CD4-positive, alpha-beta T cell treated with Interleukin-10 for 1 hour (primary cell): ENCODE measurements around the gene CEP126.
"Not testable (repeated sequence)": the region's sequence is repeated elsewhere in the genome, so short reads cannot be mapped to it uniquely, and the experiment has no call there.

Source experiments
- DNase-seq: peaks from one replicate; pipeline ENCODE4 v3.0.0-alpha.2; 2020

The CEP126 gene

GRCh38 chr11:101929294-101929915 lies 14.6 kb downstream of the CEP126 start:
- no peak for DNase-seq

- no peak for DNase-seq
Observed at GRCh38 chr11:101931692-101932091, 16.9 kb downstream of the CEP126 start.

GRCh38 chr11:101940901-101941520 lies 26.2 kb downstream of the CEP126 start:
- no peak for DNase-seq

GRCh38 chr11:101944923-101945322 lies 30.1 kb downstream of the CEP126 start:
- DNase-seq = no peak

GRCh38 chr11:101945448-101945847 lies 30.6 kb downstream of the CEP126 start:
- no peak for DNase-seq

GRCh38 chr11:101949680-101950220 lies 34.9 kb downstream of the CEP126 start:
- no peak for DNase-seq

DNA sequence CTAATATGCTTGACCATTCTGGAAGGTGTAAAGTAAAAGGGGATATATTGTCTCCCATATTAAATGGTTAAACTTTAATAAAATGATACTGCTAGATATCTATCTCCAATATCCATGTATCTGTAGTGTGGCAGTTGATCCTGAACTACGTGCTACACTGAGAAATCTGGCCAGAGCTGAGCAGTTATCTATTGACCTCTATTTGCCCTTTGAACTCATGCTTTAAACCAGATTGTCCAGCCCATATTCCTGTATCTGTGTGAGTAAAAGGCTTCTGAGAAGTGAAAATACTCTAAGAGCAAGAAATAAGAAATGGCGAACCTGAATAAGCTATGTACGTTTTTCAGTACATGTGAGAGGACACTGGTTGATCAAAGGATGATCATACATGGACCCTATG lies 40.5 kb downstream of the CEP126 start:
- no peak for DNase-seq

GRCh38 chr11:101955701-101956100 lies 40.9 kb downstream of the CEP126 start:
- DNase-seq = no peak

DNA sequence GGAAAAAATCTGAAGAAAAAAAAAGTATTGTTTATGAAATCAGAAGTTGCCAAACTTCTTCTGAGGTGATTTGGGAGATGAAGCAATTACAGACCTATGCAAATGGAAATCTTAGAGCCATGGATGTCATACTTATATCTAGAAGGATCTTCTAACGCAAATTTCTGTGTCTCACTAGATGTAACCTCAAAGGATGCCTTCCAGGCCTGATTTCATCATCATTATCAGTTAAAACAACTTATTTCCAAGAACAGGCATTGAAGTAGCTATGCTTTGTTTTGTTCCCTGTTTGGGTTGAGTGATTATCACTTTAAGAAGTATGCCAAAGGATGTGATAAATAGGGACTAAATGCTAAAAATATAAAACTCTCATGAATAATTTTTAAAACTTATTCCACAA lies 45.4 kb downstream of the CEP126 start:
- no peak for DNase-seq

DNA sequence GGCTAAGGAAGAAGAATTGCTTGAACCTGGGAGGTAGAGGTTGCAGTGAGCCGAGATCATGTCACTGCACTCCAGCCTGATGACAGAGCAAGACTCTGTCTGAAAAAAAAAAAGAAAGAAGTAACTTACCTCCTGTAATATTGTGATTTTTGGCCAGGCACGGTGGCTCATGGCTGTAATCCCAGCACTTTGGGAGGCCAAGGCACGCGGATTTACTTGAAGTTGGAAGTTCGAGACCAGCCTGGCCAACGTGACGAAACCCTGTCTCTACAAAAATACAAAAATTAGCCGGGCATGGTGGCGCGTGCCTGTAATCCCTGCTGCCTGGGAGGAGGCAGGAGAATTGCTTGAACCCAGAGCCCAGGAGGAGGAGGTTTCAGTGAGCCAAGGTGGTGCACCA lies 49.4 kb downstream of the CEP126 start:
- DNase-seq = not testable (repeated sequence)

DNA sequence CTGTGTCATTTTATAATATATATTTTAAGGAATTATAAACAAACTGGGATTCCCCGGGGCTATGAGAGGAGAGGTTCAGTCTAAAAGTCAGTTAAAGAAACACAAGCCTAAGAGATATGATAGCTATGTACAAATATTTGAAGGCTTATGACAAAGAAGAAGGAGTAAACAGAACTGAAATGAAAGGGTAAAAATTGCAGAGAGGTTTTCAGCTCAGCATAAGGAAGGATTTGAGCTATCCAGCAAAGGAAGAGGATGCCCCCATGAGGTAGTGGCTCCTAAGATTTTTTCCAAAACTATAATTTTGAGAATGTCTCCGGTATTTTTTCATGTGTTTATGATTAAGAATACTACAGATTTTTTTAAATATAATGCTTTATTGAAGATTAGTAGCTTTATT lies 59.4 kb downstream of the CEP126 start:
- no peak for DNase-seq

DNA sequence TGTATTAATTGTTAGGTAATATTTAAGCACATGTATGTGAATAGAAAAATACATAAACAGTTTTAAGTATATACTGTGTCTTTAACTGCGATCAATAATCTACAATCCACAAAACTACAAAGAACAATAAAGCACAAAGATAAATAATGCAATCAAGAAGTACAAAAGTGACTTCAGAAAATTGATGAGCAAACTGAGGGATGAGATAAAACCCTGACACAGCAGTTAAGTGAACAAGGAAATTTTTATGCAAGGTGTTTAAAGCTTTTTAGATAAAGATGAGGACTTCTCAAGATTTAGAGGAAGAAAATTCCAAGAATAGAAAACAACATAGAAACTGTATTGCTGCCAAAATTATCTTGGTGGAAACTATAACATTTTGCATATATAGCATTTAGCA lies 60.0 kb downstream of the CEP126 start:
- DNase-seq = no peak

DNA sequence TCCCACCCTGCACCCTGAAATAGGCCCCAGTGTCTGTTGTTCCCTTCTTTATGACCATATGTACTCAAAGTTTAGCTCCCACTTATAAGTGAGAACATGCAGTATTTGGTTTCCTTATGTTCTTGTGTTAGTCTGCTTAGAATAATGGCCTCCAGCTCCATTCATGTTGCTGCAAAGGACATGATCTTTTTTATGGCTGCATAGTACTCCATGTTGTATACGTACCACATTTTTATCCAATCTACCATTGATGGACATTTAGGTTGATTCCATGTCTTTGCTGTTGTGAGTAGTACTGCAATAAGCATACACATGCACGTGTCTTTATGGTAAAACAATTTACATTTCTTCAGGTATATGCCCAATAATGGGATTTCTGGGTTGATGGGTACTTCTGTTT lies 60.9 kb downstream of the CEP126 start:
- no peak for DNase-seq

DNA sequence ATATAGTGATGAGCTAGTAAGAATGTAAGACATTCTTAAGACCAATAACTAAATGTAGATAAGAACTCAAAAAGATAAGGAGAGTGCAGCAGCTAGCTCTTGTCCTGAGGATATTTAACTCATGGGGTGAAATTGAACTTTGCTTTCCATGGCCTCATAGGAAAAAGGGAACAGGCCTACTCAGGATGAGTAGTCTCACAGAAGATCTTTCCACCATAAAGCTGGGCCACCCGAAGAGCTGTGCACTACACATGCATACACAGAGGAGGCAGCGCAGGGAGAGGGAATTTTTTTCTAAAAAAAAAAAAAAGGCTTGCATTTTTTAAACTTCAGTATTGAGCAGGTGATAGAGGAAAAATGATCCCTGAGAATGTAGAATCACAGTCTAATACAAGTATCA lies 72.6 kb downstream of the CEP126 start:
- no peak for DNase-seq

GRCh38 chr11:101993172-101993571 lies 78.4 kb downstream of the CEP126 start:
- no peak for DNase-seq

DNA sequence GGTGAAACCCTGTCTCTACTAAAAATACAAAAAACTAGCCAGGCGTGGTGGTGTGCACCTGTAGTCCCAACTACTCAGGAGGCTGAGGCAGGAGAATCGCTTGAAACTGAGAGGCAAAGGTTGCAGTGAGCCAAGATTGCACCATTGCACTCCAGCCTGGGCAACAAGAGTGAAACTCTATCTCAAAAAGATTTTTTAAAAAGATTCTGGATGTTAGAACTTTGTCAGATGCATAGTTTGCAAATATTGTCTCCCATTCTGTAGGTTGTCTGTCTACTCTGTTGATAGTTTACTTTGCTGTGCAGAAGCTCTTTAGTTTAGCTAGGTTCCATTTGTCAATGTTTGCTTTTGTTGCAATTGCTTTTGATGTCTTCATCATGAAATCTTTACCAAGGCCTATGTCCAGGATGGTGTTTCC lies 79.3 kb downstream of the CEP126 start:
- not testable (repeated sequence) for DNase-seq

DNA sequence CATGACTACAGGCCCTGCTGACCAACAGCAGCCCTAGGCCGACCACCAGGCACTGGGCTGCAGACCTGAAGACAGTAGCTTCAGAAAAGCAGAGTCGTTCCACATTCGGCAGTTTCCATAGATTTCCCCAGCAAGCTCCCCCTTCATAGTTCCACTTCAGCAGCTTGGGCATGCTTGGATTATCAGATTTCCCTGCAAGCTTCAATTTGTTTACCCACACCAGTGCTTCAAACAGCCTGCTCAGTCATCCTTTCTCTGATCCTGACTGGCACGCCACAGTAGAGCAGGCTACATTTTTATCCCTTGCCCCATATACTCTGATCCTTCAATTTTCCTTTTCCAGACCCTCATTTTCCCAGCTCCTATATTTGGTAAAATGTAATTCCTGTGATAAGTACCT lies 81.3 kb downstream of the CEP126 start:
- no peak for DNase-seq

DNA sequence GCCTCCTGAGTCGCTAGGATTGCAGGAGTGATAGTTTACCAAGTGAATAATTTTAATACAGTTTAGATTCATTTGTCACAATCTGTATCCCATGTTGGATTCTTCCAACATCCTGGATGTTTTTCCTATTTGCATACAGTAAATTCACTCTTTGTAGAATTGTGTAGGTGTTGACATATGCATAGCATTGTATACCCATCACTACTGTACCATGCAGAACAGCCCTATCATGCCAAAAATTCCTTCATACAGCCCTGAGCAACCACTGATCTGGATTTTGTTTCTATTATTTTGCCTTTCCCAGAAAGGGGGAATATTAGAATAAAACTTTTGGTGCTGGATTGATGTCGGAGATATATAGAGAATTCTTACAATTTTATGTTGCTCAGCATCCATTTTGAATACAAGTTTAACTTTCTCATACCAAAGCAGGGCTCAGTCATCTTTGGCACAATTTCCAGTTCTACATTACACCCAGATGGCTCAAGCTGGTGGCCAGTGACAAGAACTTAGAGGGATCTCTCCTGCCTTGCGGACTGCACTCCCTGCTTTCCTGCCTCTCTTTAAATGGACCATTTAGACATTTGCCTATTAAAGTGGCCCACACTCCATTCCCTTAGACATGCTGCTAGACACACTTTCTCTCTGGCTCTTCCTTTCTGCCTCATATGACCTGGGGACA lies 87.0 kb downstream of the CEP126 start:
- no peak for DNase-seq

DNA sequence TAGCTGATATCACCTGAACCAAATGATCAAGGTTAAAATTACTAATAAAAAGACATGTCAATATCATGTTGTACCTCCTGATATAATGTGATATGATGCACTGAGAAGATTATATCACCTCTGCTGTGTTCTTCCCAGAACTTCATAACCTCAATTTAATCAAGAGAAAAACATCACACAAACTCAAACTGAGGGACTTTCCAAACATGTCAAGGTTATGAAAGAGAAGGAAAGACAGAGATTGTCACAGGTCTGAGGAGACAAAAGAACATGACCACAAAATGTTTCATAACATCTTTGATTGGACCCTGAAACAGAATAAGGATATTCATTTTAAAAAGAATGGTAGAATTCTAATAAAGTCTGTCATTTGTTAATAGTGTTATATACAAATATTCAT lies 89.4 kb downstream of the CEP126 start:
- DNase-seq = no peak

GRCh38 chr11:102005306-102005705 lies 90.5 kb downstream of the CEP126 start:
- no peak for DNase-seq

DNA sequence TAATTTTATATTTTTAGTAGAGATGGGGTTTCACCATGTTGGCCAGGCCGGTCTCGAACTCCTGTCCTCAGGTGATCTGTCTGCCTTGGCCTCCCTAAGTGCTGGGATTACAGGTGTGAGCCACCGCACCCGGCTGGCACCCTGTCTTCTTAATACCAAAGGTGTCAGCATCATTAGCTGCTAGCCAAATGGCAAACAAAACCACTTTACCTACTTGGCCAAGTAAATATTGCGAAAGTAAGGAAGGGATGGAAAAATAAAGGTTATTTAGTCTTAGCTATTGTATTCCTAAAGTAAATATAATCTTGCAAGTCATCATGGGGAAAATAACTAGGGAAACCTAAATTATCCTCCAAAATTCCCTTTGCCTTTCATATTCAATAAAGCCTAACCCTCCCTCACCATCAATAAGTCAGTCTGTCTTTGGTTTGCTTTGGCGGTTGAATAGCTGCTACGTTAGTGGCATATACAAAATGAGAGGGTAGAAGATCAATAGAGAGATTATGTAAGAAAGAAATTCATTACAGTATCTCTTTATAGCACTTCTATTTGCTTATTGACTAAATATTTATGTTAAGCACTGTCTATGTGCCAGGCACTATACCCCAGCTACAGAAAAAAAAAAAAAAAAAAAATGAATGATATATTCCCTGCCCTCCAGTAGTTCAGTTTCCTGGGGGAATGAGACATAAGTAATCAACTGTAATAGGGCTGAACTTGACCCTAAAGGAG lies 92.2 kb downstream of the CEP126 start:
- DNase-seq = no peak

GRCh38 chr11:102007567-102008437 lies 93.0 kb downstream of the CEP126 start:
- peak; percentile 35 for DNase-seq
